Mesenchymal stem cell (in vitro differentiated cells and primary cell): ENCODE measurements around the gene SSBP2.

Source experiments
- DNase-seq: peaks from one replicate; pipeline ENCODE4 v3.0.0-alpha.2; 2013
- H2AFZ ChIP-seq: one replicate; pipeline ENCODE4 v1.6.1; 2013; ENCODE audit warnings: low read depth, mild to moderate bottlenecking, control low read depth, inconsistent platforms, low read length, moderate library complexity
- H2AK5ac ChIP-seq: 2 replicates; pipeline ENCODE4 v1.6.1; 2013; ENCODE audit warnings: low read length, moderate library complexity, mild to moderate bottlenecking, inconsistent platforms; ENCODE audit not compliant: severe bottlenecking
- H2BK120ac ChIP-seq: one replicate; pipeline ENCODE4 v1.6.1; 2013; ENCODE audit warnings: low read depth, mild to moderate bottlenecking, inconsistent platforms, low read length, moderate library complexity
- H2BK12ac ChIP-seq, 2 experiments: one replicate each; pipeline ENCODE4 v1.6.1; 2013; ENCODE audit warnings: inconsistent platforms in 2 of 2, low read length in 2 of 2, mild to moderate bottlenecking in 2 of 2, moderate library complexity in 2 of 2, control low read depth in 1 of 2
- H2BK15ac ChIP-seq: one replicate; pipeline ENCODE4 v1.6.1; 2013; ENCODE audit warnings: mild to moderate bottlenecking, low read depth, inconsistent platforms; ENCODE audit not compliant: poor library complexity, severe bottlenecking
- H2BK5ac ChIP-seq: 2 replicates; pipeline ENCODE4 v1.6.1; 2013; ENCODE audit warnings: low read depth, mild to moderate bottlenecking, low read length, control low read depth, inconsistent platforms; ENCODE audit not compliant: poor library complexity, severe bottlenecking
- H3K14ac ChIP-seq, 2 experiments: one replicate each; pipeline ENCODE4 v1.6.1; 2013; ENCODE audit warnings: inconsistent platforms in 2 of 2, low read length in 2 of 2, control low read depth in 1 of 2, mild to moderate bottlenecking in 1 of 2, moderate library complexity in 1 of 2
- H3K18ac ChIP-seq, 2 experiments: one replicate each; pipeline ENCODE4 v1.6.1; 2013; ENCODE audit warnings: inconsistent platforms in 2 of 2, low read length in 2 of 2, control low read depth in 1 of 2, low read depth in 1 of 2, mild to moderate bottlenecking in 1 of 2
- H3K23ac ChIP-seq, 2 experiments: one replicate each; pipeline ENCODE4 v1.6.1; 2013; ENCODE audit warnings: inconsistent platforms in 2 of 2, low read length in 2 of 2, mild to moderate bottlenecking in 2 of 2, moderate library complexity in 2 of 2, control low read depth in 1 of 2
- H3K27ac ChIP-seq: 2 replicates; pipeline ENCODE4 v1.5.1; 2013; ENCODE audit warnings: mild to moderate bottlenecking, moderate library complexity, low read length, control low read depth, inconsistent platforms; ENCODE audit not compliant: poor library complexity, severe bottlenecking
- H3K27me3 ChIP-seq, 2 experiments: 2 replicates each; pipeline versions ENCODE4 v1.6.1 to v1.7.0; 2013; ENCODE audit warnings: low read length in 2 of 2, mild to moderate bottlenecking in 2 of 2, moderate library complexity in 2 of 2, control low read depth in 1 of 2, inconsistent platforms in 1 of 2; ENCODE audit not compliant: control insufficient read depth in 1 of 2, insufficient read depth in 1 of 2
- H3K36me3 ChIP-seq, 2 experiments: 2 replicates each; pipeline versions ENCODE4 v1.6.1 to v1.7.0; 2013; ENCODE audit warnings: low read length in 2 of 2, control low read depth in 1 of 2, inconsistent platforms in 1 of 2, low read depth in 1 of 2, mild to moderate bottlenecking in 1 of 2; ENCODE audit not compliant: insufficient read depth in 2 of 2, control insufficient read depth in 1 of 2
- H3K4ac ChIP-seq, 2 experiments: one replicate each; pipeline ENCODE4 v1.6.1; 2013; ENCODE audit warnings: inconsistent platforms in 2 of 2, low read length in 2 of 2, mild to moderate bottlenecking in 2 of 2, moderate library complexity in 2 of 2, control low read depth in 1 of 2, low read depth in 1 of 2
- H3K4me1 ChIP-seq: 2 replicates; pipeline ENCODE4 v1.6.1; 2013; ENCODE audit warnings: low read depth, low read length, control low read depth; ENCODE audit not compliant: control insufficient read depth, insufficient read depth
- H3K4me2 ChIP-seq: 2 replicates; pipeline ENCODE4 v1.6.1; 2013; ENCODE audit warnings: low read length, mild to moderate bottlenecking, inconsistent platforms; ENCODE audit not compliant: poor library complexity, severe bottlenecking
- H3K4me3 ChIP-seq, 2 experiments: 2 replicates each; pipeline versions ENCODE4 v1.5.1 to v1.7.0; 2013; ENCODE audit warnings: low read length in 2 of 2, mild to moderate bottlenecking in 2 of 2, control low read depth in 1 of 2, low read depth in 1 of 2; ENCODE audit not compliant: insufficient read depth in 1 of 2
- H3K79me1 ChIP-seq: replicated peaks from 2 replicates; pipeline ENCODE4 v1.6.1; 2013; ENCODE audit warnings: mild to moderate bottlenecking, control low read depth, low read length, inconsistent platforms; ENCODE audit not compliant: poor library complexity, severe bottlenecking
- H3K9ac ChIP-seq: 2 replicates; pipeline ENCODE4 v1.7.0; 2013; ENCODE audit warnings: mild to moderate bottlenecking, low read length, moderate library complexity
- H3K9me3 ChIP-seq: 2 replicates; pipeline ENCODE4 v1.7.0; 2013; ENCODE audit warnings: mild to moderate bottlenecking, low read length; ENCODE audit not compliant: control insufficient read depth
- H4K8ac ChIP-seq: one replicate; pipeline ENCODE4 v1.6.1; 2013; ENCODE audit warnings: inconsistent platforms, mild to moderate bottlenecking, low read length, moderate library complexity
- H4K91ac ChIP-seq: one replicate; pipeline ENCODE4 v1.6.1; 2013; ENCODE audit warnings: mild to moderate bottlenecking, low read length, inconsistent platforms
- WGBS: methylation state at CpG from one replicate; pipeline ENCODE4 v1.1.7; 2013; ENCODE audit warnings: mixed read lengths; 5-methylcytosine and 5-hydroxymethylcytosine counted together

Gene SSBP2

DNA sequence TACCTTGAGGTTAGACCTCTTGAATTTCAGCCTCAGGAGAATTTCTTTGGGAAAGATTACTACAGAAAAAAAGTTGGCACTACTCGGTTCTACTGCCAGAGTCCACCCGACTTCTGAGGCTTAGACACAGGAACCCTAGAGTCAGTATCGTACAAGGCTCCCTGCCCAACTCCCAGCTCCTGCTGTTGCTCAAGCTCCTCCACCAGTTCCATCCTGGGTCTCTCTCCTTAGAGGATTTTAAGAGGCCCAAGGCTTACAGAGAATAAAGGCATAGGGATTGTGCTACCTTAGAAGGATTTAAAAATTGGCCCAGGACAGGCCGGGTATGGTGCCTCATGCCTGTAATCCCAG is 29.0 kb upstream of the SSBP2 start:
- H4K8ac ChIP-seq: no peak overlapping the region
- H3K4me1 ChIP-seq: no peaks in the 10 kb centered on the region
- no peaks in the 10 kb centered on the region for H3K9me3 ChIP-seq
- no peak overlapping the region for H3K4ac ChIP-seq
- no peak overlapping the region for H3K27ac ChIP-seq
- H3K9ac ChIP-seq: peak overlapping the region; percentile 81
- peak overlapping the region in 1 of 2 experiments; percentile 37 for H3K18ac ChIP-seq
- H2AK5ac ChIP-seq: no peak overlapping the region
- H3K14ac ChIP-seq: no peak overlapping the region
- no peak overlapping the region for H3K4me2 ChIP-seq
- peak overlapping the region; percentile 54 for H2BK120ac ChIP-seq
- H3K23ac ChIP-seq: no peak overlapping the region
- no peak for DNase-seq
- no peak overlapping the region for H2AFZ ChIP-seq
- peak overlapping the region in 1 of 2 experiments; percentile 31 for H2BK12ac ChIP-seq
- H3K27me3 ChIP-seq: no peaks in the 10 kb centered on the region
- H2BK5ac ChIP-seq: no peak overlapping the region
- H3K79me1 ChIP-seq: no peaks in the 10 kb centered on the region
- no peak overlapping the region for H2BK15ac ChIP-seq
- no peak overlapping the region for H3K4me3 ChIP-seq
- H3K36me3 ChIP-seq: no peaks in the 10 kb centered on the region
- H4K91ac ChIP-seq: no peak overlapping the region
- WGBS: 98% methylated on average over 4 of the region's 4 CpGs

DNA sequence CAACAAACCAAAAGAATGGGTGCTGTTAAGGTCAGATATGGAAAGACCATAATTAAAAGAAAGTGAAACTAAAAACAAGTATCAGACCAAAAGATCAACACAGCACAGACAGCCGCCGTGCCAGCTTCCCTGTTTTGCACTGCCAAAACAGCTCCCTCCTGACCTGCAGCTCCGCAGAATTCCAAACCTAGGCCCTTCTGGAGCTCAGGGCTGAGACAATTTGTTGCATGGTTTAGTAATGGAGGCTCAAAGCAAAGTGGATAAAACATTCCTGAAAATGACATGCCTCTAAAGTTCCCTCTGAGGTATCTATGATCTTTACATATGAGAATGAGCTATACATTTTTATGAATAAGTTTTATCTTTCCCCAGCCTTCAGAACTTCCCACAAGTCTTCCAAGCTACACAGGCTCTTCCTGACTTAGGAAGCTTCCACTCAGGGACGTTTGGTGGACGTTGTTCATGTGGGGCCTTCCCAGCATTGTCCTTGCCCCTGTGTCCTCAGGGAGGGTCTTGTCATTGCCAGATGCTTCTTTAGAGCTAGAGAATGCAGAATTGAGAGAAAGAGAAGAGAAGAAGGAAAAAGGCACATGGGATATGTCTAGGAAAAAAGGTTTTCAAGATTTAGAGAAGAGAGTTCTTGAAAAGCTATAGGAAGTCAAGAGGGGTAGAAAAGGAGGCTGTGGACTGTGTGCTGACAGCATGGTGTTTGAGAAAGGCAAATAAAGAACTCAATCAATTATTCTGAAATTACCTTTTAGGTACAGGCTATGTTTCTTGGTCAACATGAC is 28.4 kb upstream of the SSBP2 start:
- Histone ChIP-seq H2AFZ (no peak overlapping the region), H3K9me3 (no peaks in the 10 kb centered on the region), H3K14ac (no peak overlapping the region), H3K27me3 (no peaks in the 10 kb centered on the region), H2BK5ac (no peak overlapping the region), H3K79me1 (no peaks in the 10 kb centered on the region), H3K23ac (no peak overlapping the region), H3K4me1 (no peaks in the 10 kb centered on the region), H2BK12ac (peak overlapping the region in 1 of 2 experiments; percentile 94), H3K27ac (peak overlapping the region; percentile 13), H4K91ac (no peak overlapping the region), H2BK120ac (peak overlapping the region; percentile 54), H2BK15ac (no peak overlapping the region), H3K36me3 (no peaks in the 10 kb centered on the region), H3K4me3 (peak overlapping the region in 1 of 2 experiments; percentile 58), H3K18ac (peak overlapping the region in 1 of 2 experiments; percentile 60), H3K4ac (no peak overlapping the region), H3K9ac (peak overlapping the region; percentile 81), H4K8ac (peak overlapping the region; percentile 91), H2AK5ac (no peak overlapping the region), H3K4me2 (peak overlapping the region; percentile 42)
- WGBS: 49% methylated on average over 5 of the region's 5 CpGs
- peak; percentile 49 for DNase-seq

DNA sequence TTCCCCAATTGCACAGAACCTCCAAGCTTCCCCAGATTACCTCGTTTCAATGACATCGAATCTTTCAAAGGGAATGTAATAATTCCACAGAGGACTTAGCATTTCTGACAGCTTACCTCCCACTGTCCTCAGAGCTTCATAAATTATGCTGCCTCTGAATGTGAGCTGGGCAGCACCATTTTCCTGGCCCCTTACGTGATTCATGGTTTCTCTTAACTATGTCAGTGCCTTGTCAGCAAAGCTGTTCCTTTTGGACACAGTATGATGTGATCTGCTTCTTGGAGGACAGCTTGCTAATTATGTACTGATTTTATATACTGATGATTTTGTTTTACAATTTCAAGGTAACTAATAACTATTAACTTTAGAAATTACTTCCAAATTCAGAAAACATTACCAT is 27.7 kb upstream of the SSBP2 start:
- H2AK5ac ChIP-seq: no peak overlapping the region
- H4K91ac ChIP-seq: no peak overlapping the region
- H3K27me3 ChIP-seq: no peaks in the 10 kb centered on the region
- no peaks in the 10 kb centered on the region for H3K79me1 ChIP-seq
- H2AFZ ChIP-seq: no peak overlapping the region
- H3K4me1 ChIP-seq: no peaks in the 10 kb centered on the region
- H3K23ac ChIP-seq: no peak overlapping the region
- H4K8ac ChIP-seq: no peak overlapping the region
- H3K9ac ChIP-seq: peak overlapping the region; percentile 81
- H2BK5ac ChIP-seq: no peak overlapping the region
- H3K18ac ChIP-seq: no peak overlapping the region
- no peaks in the 10 kb centered on the region for H3K36me3 ChIP-seq
- H2BK15ac ChIP-seq: no peak overlapping the region
- H3K4ac ChIP-seq: no peak overlapping the region
- H2BK12ac ChIP-seq: no peak overlapping the region
- H3K9me3 ChIP-seq: no peaks in the 10 kb centered on the region
- WGBS: 14% methylated on average over 3 of the region's 3 CpGs
- no peak overlapping the region for H2BK120ac ChIP-seq
- H3K4me2 ChIP-seq: no peak overlapping the region
- no peak overlapping the region for H3K27ac ChIP-seq
- H3K14ac ChIP-seq: no peak overlapping the region
- peak; percentile 54 for DNase-seq
- H3K4me3 ChIP-seq: peak overlapping the region in 1 of 2 experiments; percentile 58

- no peak overlapping the region for H4K91ac ChIP-seq
These were observed 25.4 kb upstream of the SSBP2 start for GRCh38 chr5:81776258-81776657.

More at GRCh38 chr5:81776258-81776657, 25.4 kb upstream of the SSBP2 start:
- no peak overlapping the region for H3K14ac ChIP-seq
- H2AK5ac ChIP-seq: no peak overlapping the region
- DNase-seq: no peak
- H2BK5ac ChIP-seq: no peak overlapping the region
- H2BK12ac ChIP-seq: no peak overlapping the region
- H3K4me2 ChIP-seq: no peak overlapping the region
- H4K8ac ChIP-seq: no peak overlapping the region
- no peaks in the 10 kb centered on the region for H3K27me3 ChIP-seq
- H2BK120ac ChIP-seq: no peak overlapping the region
- H3K18ac ChIP-seq: no peak overlapping the region
- no peaks in the 10 kb centered on the region for H3K9me3 ChIP-seq
- H3K4me1 ChIP-seq: no peaks in the 10 kb centered on the region
- H2BK15ac ChIP-seq: no peak overlapping the region
- H3K79me1 ChIP-seq: no peaks in the 10 kb centered on the region
- H2AFZ ChIP-seq: no peak overlapping the region
- H3K4ac ChIP-seq: no peak overlapping the region
- H3K36me3 ChIP-seq: no peaks in the 10 kb centered on the region
- WGBS: 97% methylated on average over 4 of the region's 4 CpGs
- H3K27ac ChIP-seq: no peak overlapping the region
- no peak overlapping the region for H3K9ac ChIP-seq
- no peak overlapping the region for H3K4me3 ChIP-seq
- no peak overlapping the region for H3K23ac ChIP-seq
